ENCODE results near the gene CUEDC1.

Gene CUEDC1

GRCh38 chr17:57834146-57834741, 121.0 kb downstream of the CUEDC1 start:
- no peak for DNase-seq (ENCODE audit: low read depth)

GRCh38 chr17:57833179-57833939, 121.9 kb downstream of the CUEDC1 start:
- DNase-seq (ENCODE audit: low read depth), result peak; percentile 77

- no peak for DNase-seq (ENCODE audit: low read depth)
Observed at GRCh38 chr17:57832314-57833178, 122.7 kb downstream of the CUEDC1 start.

GRCh38 chr17:57830880-57831279, 124.3 kb downstream of the CUEDC1 start:
- DNase-seq (ENCODE audit: low read depth), result no peak

- DNase-seq (ENCODE audit: low read depth), result no peak
Observed at GRCh38 chr17:57823469-57824401, 131.5 kb downstream of the CUEDC1 start.

GRCh38 chr17:57819867-57820266, 135.3 kb downstream of the CUEDC1 start:
- no peak for DNase-seq (ENCODE audit: low read depth)

GRCh38 chr17:57819285-57819684, 135.9 kb downstream of the CUEDC1 start:
- no peak for DNase-seq (ENCODE audit: low read depth)

- no peak for DNase-seq (ENCODE audit: low read depth)
Observed at GRCh38 chr17:57818066-57818465, 137.1 kb downstream of the CUEDC1 start.

GRCh38 chr17:57817299-57817698, 137.9 kb downstream of the CUEDC1 start:
- no peak for DNase-seq (ENCODE audit: low read depth)

- DNase-seq (ENCODE audit: low read depth), result no peak
Observed at GRCh38 chr17:57814421-57814820, 140.8 kb downstream of the CUEDC1 start.

- DNase-seq (ENCODE audit: low read depth), result no peak
Observed at GRCh38 chr17:57811638-57812280, 143.5 kb downstream of the CUEDC1 start.

Measured in EH (cell line).